ENCODE results near the gene ZNF827. TPM values are rescaled to one million over a fixed set of nuclear protein-coding genes. Genes with fewer than 3 reads are reported as not detected.

Gene ZNF827
- total RNA-seq, 1 donor from 2014 or later = 19.5 TPM

- no peaks in the 10 kb centered on the region for H3K9me3 ChIP-seq
- intact Hi-C loops (cut with DNase I) = no loop called here
- H3K4me1 ChIP-seq = no peaks in the 10 kb centered on the region
- no peak for DNase-seq (ENCODE audit: low spot score in 2 of 2)
- H3K27ac ChIP-seq = no peak overlapping the region
- TF ChIP-seq CTCF (IDR thresholded peaks at IDR 0.05) = no peak
- H3K27me3 ChIP-seq = no peaks in the 10 kb centered on the region
- peaks cover 10 to 15% of the 10 kb centered on the region in 2 donors for H3K36me3 ChIP-seq
- no peak overlapping the region for H3K4me3 ChIP-seq
Observed at GRCh38 chr4:145898926-145899531, 39.6 kb downstream of the ZNF827 start.

GRCh38 chr4:145898466-145898865, 40.2 kb downstream of the ZNF827 start:
- Histone ChIP-seq H3K4me1 (no peaks in the 10 kb centered on the region), H3K9me3 (no peaks in the 10 kb centered on the region), H3K27ac (no peak overlapping the region), H3K4me3 (no peak overlapping the region), H3K36me3 (peaks cover 10 to 15% of the 10 kb centered on the region in 2 donors), H3K27me3 (no peaks in the 10 kb centered on the region)
- no peak for DNase-seq (ENCODE audit: low spot score in 2 of 2)
- intact Hi-C loops (cut with DNase I) = no loop called here
- TF ChIP-seq CTCF (IDR thresholded peaks at IDR 0.05) = no peak

- TF ChIP-seq CTCF (IDR thresholded peaks at IDR 0.05) = no peak
- no peaks in the 10 kb centered on the region for H3K36me3 ChIP-seq
- no peaks in the 10 kb centered on the region for H3K9me3 ChIP-seq
- H3K4me1 ChIP-seq = no peaks in the 10 kb centered on the region
- H3K27me3 ChIP-seq = no peaks in the 10 kb centered on the region
- H3K4me3 ChIP-seq = no peak overlapping the region
- no peak for DNase-seq (ENCODE audit: low spot score in 2 of 2)
- intact Hi-C loops (cut with DNase I) = no loop called here
- no peak overlapping the region for H3K27ac ChIP-seq
Observed at GRCh38 chr4:145895056-145895455, 43.6 kb downstream of the ZNF827 start.

- Histone ChIP-seq H3K4me1 (peaks cover 0 to 3% of the 10 kb centered on the region in 2 donors), H3K4me3 (no peak overlapping the region), H3K36me3 (no peaks in the 10 kb centered on the region), H3K9me3 (no peaks in the 10 kb centered on the region), H3K27ac (no peak overlapping the region), H3K27me3 (no peaks in the 10 kb centered on the region)
- TF ChIP-seq CTCF (IDR thresholded peaks at IDR 0.05) = no peak
- no peak for DNase-seq (ENCODE audit: low spot score in 2 of 2)
- intact Hi-C loops (cut with DNase I) = no loop called here
Observed at GRCh38 chr4:145891958-145892357, 46.7 kb downstream of the ZNF827 start.

- no peaks in the 10 kb centered on the region for H3K9me3 ChIP-seq
- H3K36me3 ChIP-seq = no peaks in the 10 kb centered on the region
Observed at GRCh38 chr4:145890689-145891088, 47.9 kb downstream of the ZNF827 start.

More at GRCh38 chr4:145890689-145891088, 47.9 kb downstream of the ZNF827 start:
- Histone ChIP-seq H3K4me1 (peaks cover 5 to 14% of the 10 kb centered on the region in 2 donors), H3K4me3 (no peak overlapping the region), H3K27ac (no peak overlapping the region), H3K27me3 (no peaks in the 10 kb centered on the region)
- intact Hi-C loops (cut with DNase I) = no loop called here
- TF ChIP-seq CTCF (IDR thresholded peaks at IDR 0.05) = no peak
- no peak for DNase-seq (ENCODE audit: low spot score in 2 of 2)

All from ascending aorta (tissue), 2 donors.